HEK293 (cell line): Measurements from ENCODE around the gene HMGN4.

Experiments used
- BCL11A ChIP-seq: fragments of 450-650 bp; formaldehyde crosslinking; IDR thresholded peaks from 2 replicates; pipeline ENCODE4 v1.5.1; 2016; ENCODE audit warnings: low read depth, missing biosample characterization, missing genetic modification characterization
- BCL6B ChIP-seq: fragments of 450-650 bp; formaldehyde crosslinking; IDR thresholded peaks from 2 replicates; pipeline ENCODE4 v1.5.1; 2017; ENCODE audit warnings: missing biosample characterization, missing genetic modification characterization
- EGR2 ChIP-seq: fragments of 450-650 bp; formaldehyde crosslinking; IDR thresholded peaks from 2 replicates; pipeline ENCODE4 v1.5.1; 2016; ENCODE audit warnings: low read depth, missing biosample characterization, missing genetic modification characterization
- FEZF1 ChIP-seq: fragments of 450-650 bp; formaldehyde crosslinking; IDR thresholded peaks from 2 replicates; pipeline ENCODE4 v1.5.1; 2016; ENCODE audit warnings: missing biosample characterization, missing genetic modification characterization
- GLI4 ChIP-seq: fragments of 450-650 bp; formaldehyde crosslinking; IDR thresholded peaks from 2 replicates; pipeline ENCODE4 v1.5.1; 2016; ENCODE audit warnings: missing biosample characterization, missing genetic modification characterization
- GLIS2 ChIP-seq: fragments of 450-650 bp; formaldehyde crosslinking; IDR thresholded peaks from 2 replicates; pipeline ENCODE4 v1.5.1; 2016; ENCODE audit warnings: missing biosample characterization, missing genetic modification characterization
- KLF8 ChIP-seq: fragments of 450-650 bp; formaldehyde crosslinking; IDR thresholded peaks from 2 replicates; pipeline ENCODE4 v1.5.1; 2016; ENCODE audit warnings: missing biosample characterization, missing genetic modification characterization
- OSR2 ChIP-seq: fragments of 450-650 bp; formaldehyde crosslinking; IDR thresholded peaks from 2 replicates; pipeline ENCODE4 v1.5.1; 2016; ENCODE audit warnings: missing biosample characterization, missing genetic modification characterization
- OVOL3 ChIP-seq: fragments of 450-650 bp; formaldehyde crosslinking; IDR thresholded peaks from 2 replicates; pipeline ENCODE4 v1.5.1; 2016; ENCODE audit warnings: missing biosample characterization, missing genetic modification characterization
- PRDM1 ChIP-seq: fragments of 450-650 bp; formaldehyde crosslinking; IDR thresholded peaks from 2 replicates; pipeline ENCODE4; 2016; ENCODE audit warnings: missing biosample characterization, missing genetic modification characterization
- PRDM10 ChIP-seq: fragments of 450-650 bp; formaldehyde crosslinking; IDR thresholded peaks from 2 replicates; pipeline ENCODE4 v1.5.1; 2016; ENCODE audit warnings: missing biosample characterization, missing genetic modification characterization
- RBAK ChIP-seq: fragments of 450-650 bp; formaldehyde crosslinking; IDR thresholded peaks from 2 replicates; pipeline ENCODE4 v1.5.1; 2016; ENCODE audit warnings: missing biosample characterization, missing genetic modification characterization
- ZBTB17 ChIP-seq: fragments of 450-650 bp; formaldehyde crosslinking; IDR thresholded peaks from 2 replicates; pipeline ENCODE4 v1.5.1; 2016; ENCODE audit warnings: missing biosample characterization, missing genetic modification characterization
- ZBTB49 ChIP-seq: fragments of 450-650 bp; formaldehyde crosslinking; IDR thresholded peaks from 2 replicates; pipeline ENCODE4 v1.5.1; 2016; ENCODE audit warnings: missing biosample characterization, missing genetic modification characterization, low read depth
- ZBTB7A ChIP-seq: fragments of 450-650 bp; formaldehyde crosslinking; IDR thresholded peaks from 2 replicates; pipeline ENCODE4 v1.5.1; 2016; ENCODE audit warnings: low read depth, missing biosample characterization, missing genetic modification characterization
- ZFP69B ChIP-seq: fragments of 450-650 bp; formaldehyde crosslinking; IDR thresholded peaks from 2 replicates; pipeline ENCODE4 v1.5.1; 2016; ENCODE audit warnings: missing biosample characterization, missing genetic modification characterization
- ZNF157 ChIP-seq: fragments of 450-650 bp; formaldehyde crosslinking; IDR thresholded peaks from 2 replicates; pipeline ENCODE4 v1.5.1; 2016; ENCODE audit warnings: missing biosample characterization, missing genetic modification characterization
- ZNF211 ChIP-seq: fragments of 450-650 bp; formaldehyde crosslinking; IDR thresholded peaks from 2 replicates; pipeline ENCODE4 v1.5.1; 2016; ENCODE audit warnings: low read depth, missing biosample characterization, missing genetic modification characterization
- ZNF274 ChIP-seq, 2 experiments: fragments of 200-500 bp in 1 of 2; fragments of 450-650 bp in 1 of 2; sonication (Bioruptor generic) in 1 of 2; formaldehyde crosslinking in 1 of 2; IDR thresholded peaks; 2 replicates each; pipeline versions ENCODE4 v1.5.1 to v1.6.1; 2014 to 2016; ENCODE audit warnings: borderline replicate concordance in 1 of 2, inconsistent platforms in 1 of 2, low read length in 1 of 2, missing biosample characterization in 1 of 2, missing genetic modification characterization in 1 of 2
- ZNF341 ChIP-seq: fragments of 450-650 bp; formaldehyde crosslinking; IDR thresholded peaks from 2 replicates; pipeline ENCODE4; 2016; ENCODE audit warnings: low read depth, missing biosample characterization, missing genetic modification characterization
- ZNF426 ChIP-seq: fragments of 450-650 bp; formaldehyde crosslinking; IDR thresholded peaks from 2 replicates; pipeline ENCODE4 v1.5.1; 2017; ENCODE audit warnings: missing biosample characterization, missing genetic modification characterization, mild to moderate bottlenecking, inconsistent platforms, moderate library complexity
- ZNF501 ChIP-seq: fragments of 450-650 bp; formaldehyde crosslinking; IDR thresholded peaks from 2 replicates; pipeline ENCODE4 v1.5.1; 2016; ENCODE audit warnings: missing biosample characterization, missing genetic modification characterization
- ZNF529 ChIP-seq: fragments of 450-650 bp; formaldehyde crosslinking; IDR thresholded peaks from 2 replicates; pipeline ENCODE4 v1.5.1; 2017; ENCODE audit warnings: missing genetic modification characterization, missing biosample characterization; ENCODE audit not compliant: insufficient replicate concordance
- ZNF639 ChIP-seq: fragments of 450-650 bp; formaldehyde crosslinking; IDR thresholded peaks from 2 replicates; pipeline ENCODE4 v1.5.1; 2016; ENCODE audit warnings: missing biosample characterization, missing genetic modification characterization
- ZNF654 ChIP-seq: fragments of 450-650 bp; formaldehyde crosslinking; IDR thresholded peaks from 2 replicates; pipeline ENCODE4 v1.5.1; 2016; ENCODE audit warnings: low read depth, missing biosample characterization, missing genetic modification characterization
- ZNF660 ChIP-seq: fragments of 450-650 bp; IDR thresholded peaks from 2 replicates; pipeline ENCODE4 v1.5.1; 2018; ENCODE audit warnings: missing biosample characterization, mild to moderate bottlenecking, missing genetic modification characterization
- ZNF677 ChIP-seq: fragments of 450-650 bp; IDR thresholded peaks from 2 replicates; pipeline ENCODE4 v1.5.0; 2018; ENCODE audit warnings: missing biosample characterization, mild to moderate bottlenecking, missing genetic modification characterization, moderate library complexity
- ZNF830 ChIP-seq: fragments of 450-650 bp; IDR thresholded peaks from 2 replicates; pipeline ENCODE4 v1.5.0; 2018; ENCODE audit warnings: missing biosample characterization, missing genetic modification characterization, low read depth, mild to moderate bottlenecking, moderate library complexity
- TF ChIP-seq, protein P1 (sequence below): fragments of 450-650 bp; formaldehyde crosslinking; IDR thresholded peaks from 2 replicates; pipeline ENCODE4 v1.5.1; 2016; ENCODE audit warnings: missing biosample characterization, missing genetic modification characterization, low read depth

Gene HMGN4

DNA sequence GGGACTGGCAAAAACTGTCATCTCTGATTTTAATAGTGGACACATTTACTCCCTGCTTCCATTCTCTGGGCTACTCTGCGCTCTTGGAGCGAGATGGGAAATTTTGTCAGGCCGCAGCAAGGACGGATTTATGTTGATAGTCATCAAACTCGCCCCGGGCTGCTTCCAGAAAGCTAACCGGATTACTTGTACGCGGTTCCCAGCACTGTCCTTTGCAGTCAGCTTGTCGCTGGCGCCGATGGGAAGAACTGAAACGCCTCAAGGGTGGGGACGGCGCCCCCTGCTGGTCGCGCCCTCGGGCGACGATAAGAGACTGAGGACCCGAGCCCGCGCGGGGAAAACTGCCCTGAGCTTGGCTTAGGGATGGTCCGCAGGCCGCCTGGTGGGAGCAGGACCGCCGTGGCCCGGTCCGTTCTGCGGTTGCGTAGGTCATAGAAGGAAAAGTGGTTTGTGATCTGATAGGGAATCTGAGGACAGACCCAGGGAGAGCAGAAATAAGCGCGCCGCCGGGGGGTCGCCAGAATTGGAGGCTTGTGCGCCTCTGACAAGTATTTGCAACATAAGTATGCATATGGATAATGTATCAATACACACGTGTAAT, 57.6 kb downstream of the HMGN4 start (continued):
- TF ChIP-seq EGR2 (no peak), OVOL3 (no peak), ZNF426 (no peak), ZNF677 (tag by site-specific recombination) (0 out of 2 replicates have a peak, but pooled peaks have one; percentile 32), ZBTB17 (peak; percentile 70), ZNF157 (tag by site-specific recombination) (no peak), ZNF274 (IDR thresholded peaks at IDR 0.05; ENCODE audit: low read length) (no peak), ZNF274 (tag by site-specific recombination; IDR thresholded peaks at IDR 0.05; ENCODE audit: borderline replicate concordance) (no peak), ZNF830 (tag by site-specific recombination) (no peak), ZNF501 (peak; percentile 69), ZFP69B (no peak), ZNF639 (tag by site-specific recombination) (peak; percentile 50; the same call in 1 of the 2 replicates), GLIS2 (tag by site-specific recombination) (peak; percentile 55), FEZF1 (tag by site-specific recombination) (peak; percentile 39), PRDM10 (tag by site-specific recombination) (peak; percentile 69), RBAK (tag by site-specific recombination) (no peak), GLI4 (tag by site-specific recombination) (no peak), ZNF654 (tag by site-specific recombination) (peak; percentile 54), ZNF341 (tag by site-specific recombination) (peak; percentile 41; the same call in 1 of the 2 replicates), ZNF211 (tag by site-specific recombination) (no peak), ZBTB49 (no peak), KLF8 (tag by site-specific recombination) (peak; percentile 70), ZBTB7A (tag by site-specific recombination) (peak; percentile 86), PRDM1 (tag by site-specific recombination) (peak; percentile 19; the same call in 1 of the 2 replicates), ZNF529 (tag by site-specific recombination) (no peak), ZNF660 (tag by site-specific recombination) (peak; percentile 81), BCL6B (tag by site-specific recombination) (no peak), BCL11A (tag by site-specific recombination) (peak; percentile 68; the same call in 1 of the 2 replicates), OSR2 (tag by site-specific recombination) (0 out of 2 replicates have a peak, but pooled peaks have one; percentile 16)
- TF ChIP-seq, protein P1, sequence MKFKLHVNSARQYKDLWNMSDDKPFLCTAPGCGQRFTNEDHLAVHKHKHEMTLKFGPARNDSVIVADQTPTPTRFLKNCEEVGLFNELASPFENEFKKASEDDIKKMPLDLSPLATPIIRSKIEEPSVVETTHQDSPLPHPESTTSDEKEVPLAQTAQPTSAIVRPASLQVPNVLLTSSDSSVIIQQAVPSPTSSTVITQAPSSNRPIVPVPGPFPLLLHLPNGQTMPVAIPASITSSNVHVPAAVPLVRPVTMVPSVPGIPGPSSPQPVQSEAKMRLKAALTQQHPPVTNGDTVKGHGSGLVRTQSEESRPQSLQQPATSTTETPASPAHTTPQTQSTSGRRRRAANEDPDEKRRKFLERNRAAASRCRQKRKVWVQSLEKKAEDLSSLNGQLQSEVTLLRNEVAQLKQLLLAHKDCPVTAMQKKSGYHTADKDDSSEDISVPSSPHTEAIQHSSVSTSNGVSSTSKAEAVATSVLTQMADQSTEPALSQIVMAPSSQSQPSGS (tag by site-specific recombination): no peak
